Measurements from ENCODE around the gene LENEP. TPM values are rescaled to one million over a fixed set of nuclear protein-coding genes. Genes with fewer than 3 reads are reported as not detected.

LENEP gene, protein sequence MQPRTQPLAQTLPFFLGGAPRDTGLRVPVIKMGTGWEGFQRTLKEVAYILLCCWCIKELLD
- not detected in 5 replicates for total RNA-seq (2022; extraction: Qiagen RNA extraction; ENCODE audit: low read depth)

DNA sequence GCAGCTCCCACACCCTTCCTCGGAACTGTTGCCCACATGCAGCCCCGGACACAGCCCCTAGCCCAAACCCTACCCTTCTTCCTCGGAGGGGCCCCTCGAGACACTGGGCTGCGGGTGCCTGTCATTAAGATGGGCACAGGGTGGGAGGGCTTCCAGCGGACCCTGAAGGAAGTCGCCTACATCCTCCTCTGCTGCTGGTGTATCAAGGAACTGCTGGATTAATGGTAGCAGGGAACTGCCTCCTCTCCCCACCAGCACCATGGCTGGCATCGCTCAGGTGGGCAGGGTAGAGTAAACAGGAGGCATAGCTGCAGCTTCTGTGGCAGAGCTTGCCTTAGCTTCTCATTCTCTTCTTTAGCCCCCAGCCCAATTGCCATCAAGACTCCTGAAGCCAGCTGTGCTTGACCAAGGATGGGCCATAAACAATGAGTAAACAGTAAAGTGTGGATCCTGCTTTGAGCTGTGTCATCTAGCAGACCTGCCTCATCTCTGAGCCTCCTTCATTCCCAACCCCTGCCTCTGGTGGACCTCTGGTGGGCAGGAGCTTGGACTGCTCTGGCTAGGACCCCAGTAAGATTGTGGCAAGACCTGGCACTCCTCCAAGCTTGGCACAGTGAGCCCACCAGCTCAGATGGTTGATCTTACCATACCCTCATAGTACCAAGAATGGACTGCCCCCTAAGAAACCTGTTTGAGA lies at the start of gene LENEP:
LENEP (plus strand) TSS at position 15 of the 697 bp plus-strand sequence; CDS start at position 37, 22 bp downstream.

GRCh38 chr1:154955718-154956543 lies 37.5 kb upstream of the LENEP start, which contains the start of gene PBXIP1:
Gene PBXIP1, minus strand, starts transcription at chr1:154956099. Its CDS starts 2,378 bp downstream, at chr1:154953721.

GRCh38 chr1:154961207-154962155 lies 31.9 kb upstream of the LENEP start, which contains the start of gene PYGO2:
Gene PYGO2, minus strand, starts transcription at chr1:154961782. Its CDS starts 206 bp downstream, at chr1:154961576.

GRCh38 chr1:154970631-154971340 lies 22.6 kb upstream of the LENEP start, which contains the start of gene SHC1:
Gene SHC1, minus strand, starts transcription at chr1:154970747. Its CDS starts 221 bp downstream, at chr1:154970526.

DNA sequence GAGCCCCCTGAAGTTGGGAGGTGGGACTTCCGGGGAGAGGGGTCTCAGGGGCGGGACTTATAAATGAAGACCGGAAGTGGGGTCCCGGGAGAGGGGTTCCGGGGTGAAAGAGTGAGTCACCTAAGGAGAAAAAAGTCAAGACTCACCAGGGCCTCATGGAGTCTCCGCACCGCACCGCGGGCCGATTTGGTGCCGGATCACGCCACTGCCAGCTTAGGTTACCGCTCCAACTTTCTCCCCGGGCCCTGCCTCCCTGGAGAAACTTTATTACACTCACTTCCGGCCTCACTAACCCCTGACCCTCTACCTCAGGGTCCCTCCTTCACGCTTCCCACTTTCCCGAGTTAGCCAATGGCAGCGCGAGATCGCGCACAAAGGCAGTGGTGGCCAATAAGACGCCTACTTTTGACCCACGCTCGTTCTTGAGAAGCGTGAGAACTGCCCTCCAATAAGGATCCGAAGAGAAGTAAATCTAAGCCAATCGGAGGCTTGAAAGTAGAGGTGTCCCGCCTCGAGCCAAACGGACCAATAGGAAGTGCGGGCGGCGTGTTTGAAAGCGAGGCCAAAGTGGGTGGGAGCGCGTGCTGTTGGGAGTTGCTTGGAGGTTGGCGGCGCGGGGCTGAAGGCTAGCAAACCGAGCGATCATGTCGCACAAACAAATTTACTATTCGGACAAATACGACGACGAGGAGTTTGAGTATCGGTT lies 19.1 kb upstream of the LENEP start, which contains the start of gene CKS1B:
CKS1B (plus strand) TSS at position 580 of the 706 bp plus-strand sequence; CDS start at position 645, 65 bp downstream.

DNA sequence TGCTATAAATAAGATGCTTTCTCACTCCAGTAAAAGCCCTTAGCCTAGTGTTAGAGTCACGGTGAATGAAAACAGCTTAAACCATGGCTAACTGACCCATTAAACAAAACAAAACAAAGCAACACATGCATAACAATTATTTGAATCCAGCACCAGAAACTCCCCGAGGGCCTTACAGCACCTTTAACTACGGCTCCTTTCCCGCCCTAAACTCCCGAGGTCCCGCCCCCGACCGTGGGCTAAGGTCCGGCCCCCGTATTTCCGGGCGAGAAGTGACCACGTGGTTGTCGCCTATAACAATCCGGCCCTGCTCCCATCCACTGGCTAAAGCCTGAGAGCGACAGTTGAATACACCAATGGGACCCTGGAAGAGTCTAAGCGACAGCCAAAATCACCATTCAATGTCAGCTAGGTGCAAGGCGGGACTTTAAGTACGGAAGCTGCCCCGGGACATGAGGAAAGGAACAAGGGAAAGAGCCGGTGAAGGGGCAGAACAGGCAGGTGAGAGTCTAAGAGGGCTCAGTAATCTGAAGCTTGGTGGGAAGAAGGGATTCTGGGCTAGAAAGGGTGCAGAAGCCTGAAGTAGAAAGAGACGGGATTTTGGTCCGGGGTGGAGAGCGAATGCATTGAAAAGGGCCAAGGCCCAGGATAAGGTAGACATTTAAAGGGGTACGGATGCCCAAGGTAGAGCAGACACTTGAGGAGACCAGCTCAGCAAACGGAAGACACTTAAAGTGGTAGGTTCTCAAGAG lies 10.3 kb upstream of the LENEP start, which contains the start of gene FLAD1:
FLAD1 (plus strand) TSS at position 448 of the 752 bp plus-strand sequence. CDS start 351 bp downstream, outside the sequence.

GRCh38 chr1:155002464-155003226 lies 9.3 kb downstream of the LENEP start, which contains the start of gene ZBTB7B:
Gene ZBTB7B, plus strand, starts transcription at chr1:155002802. Its CDS starts 11,859 bp downstream, at chr1:155014661.

DNA sequence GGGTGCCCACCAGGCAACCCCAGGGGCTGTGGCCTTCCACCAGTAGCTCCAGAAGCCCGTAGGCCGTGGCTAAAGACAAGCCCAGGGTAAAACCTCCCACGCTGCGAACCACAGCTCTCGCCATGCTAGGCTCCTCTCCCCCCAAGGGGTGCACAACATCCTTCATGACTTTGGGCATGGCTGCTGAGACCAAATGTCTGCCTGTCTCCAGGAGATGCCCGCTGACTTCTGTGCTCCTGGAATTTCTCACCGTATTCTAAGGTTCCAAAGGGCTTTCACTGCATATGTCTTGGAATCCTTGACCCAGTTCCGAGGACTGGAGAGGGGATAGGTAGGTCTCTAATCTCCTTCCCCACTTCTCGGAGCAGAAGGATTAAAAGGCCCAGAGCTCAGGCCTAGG lies 40.1 kb downstream of the LENEP start, which contains the start of the genes DCST1 and DCST2:
DCST1 (plus strand) TSS at position 301 of the 400 bp plus-strand sequence. CDS start 213 bp downstream, outside the sequence.
DCST2 (minus strand) TSS at position 258 of the 400 bp plus-strand sequence; CDS start at position 178, 80 bp downstream.

Other genes starting within 250 kb of the LENEP start
- gene KCNN3, start 123.3 kb upstream of the LENEP start, total RNA-seq (2022; extraction: Qiagen RNA extraction; ENCODE audit: low read depth), result 0.05 to 0.07 TPM (median 0.05 TPM) in 3 of 5 replicates, not detected in the others
- gene PMVK, start 56.9 kb upstream of the LENEP start, total RNA-seq (2022; extraction: Qiagen RNA extraction; ENCODE audit: low read depth), result 38.2 to 44.2 TPM (median 41.9 TPM) in 5 replicates
- 12.4 to 16.4 TPM (median 15.2 TPM) in 5 replicates for gene PBXIP1, start 37.5 kb upstream of the LENEP start, total RNA-seq (2022; extraction: Qiagen RNA extraction; ENCODE audit: low read depth)
- gene PYGO2, start 31.8 kb upstream of the LENEP start, total RNA-seq (2022; extraction: Qiagen RNA extraction; ENCODE audit: low read depth), result 19.2 to 24.9 TPM (median 22.4 TPM) in 5 replicates
- 128 to 148 TPM (median 144 TPM) in 5 replicates for gene SHC1, start 22.8 kb upstream of the LENEP start, total RNA-seq (2022; extraction: Qiagen RNA extraction; ENCODE audit: low read depth)
- gene CKS1B, start 18.9 kb upstream of the LENEP start, total RNA-seq (2022; extraction: Qiagen RNA extraction; ENCODE audit: low read depth), result 314 to 378 TPM (median 356 TPM) in 5 replicates
- gene FLAD1, start 10.2 kb upstream of the LENEP start, total RNA-seq (2022; extraction: Qiagen RNA extraction; ENCODE audit: low read depth), result 38.6 to 46.1 TPM (median 42.8 TPM) in 5 replicates
- gene ZBTB7B, start 9.2 kb downstream of the LENEP start, total RNA-seq (2022; extraction: Qiagen RNA extraction; ENCODE audit: low read depth), result 16.3 to 24.6 TPM (median 22.0 TPM) in 5 replicates
- 0.32 to 0.79 TPM (median 0.43 TPM) in 4 of 5 replicates, not detected in the other for gene DCST2, start 40.2 kb downstream of the LENEP start, total RNA-seq (2022; extraction: Qiagen RNA extraction; ENCODE audit: low read depth)
- gene DCST1, start 40.2 kb downstream of the LENEP start, total RNA-seq (2022; extraction: Qiagen RNA extraction; ENCODE audit: low read depth), result 0.02 TPM in 1 of 5 replicates, not detected in the others
- 53.3 to 78.1 TPM (median 69.5 TPM) in 5 replicates for gene ADAM15, start 57.7 kb downstream of the LENEP start, total RNA-seq (2022; extraction: Qiagen RNA extraction; ENCODE audit: low read depth)
- gene EFNA4, start 70.2 kb downstream of the LENEP start, total RNA-seq (2022; extraction: Qiagen RNA extraction; ENCODE audit: low read depth), result 7.0 to 10.0 TPM (median 8.4 TPM) in 5 replicates
- gene EFNA3, start 85.3 kb downstream of the LENEP start, total RNA-seq (2022; extraction: Qiagen RNA extraction; ENCODE audit: low read depth), result 2.3 to 5.0 TPM (median 4.7 TPM) in 5 replicates
- gene EFNA1, start 134.3 kb downstream of the LENEP start, total RNA-seq (2022; extraction: Qiagen RNA extraction; ENCODE audit: low read depth), result 35.9 to 42.4 TPM (median 36.7 TPM) in 5 replicates
- 32.2 to 36.2 TPM (median 34.4 TPM) in 5 replicates for gene SLC50A1, start 142.3 kb downstream of the LENEP start, total RNA-seq (2022; extraction: Qiagen RNA extraction; ENCODE audit: low read depth)
- 63.4 to 108 TPM (median 93.8 TPM) in 5 replicates for gene DPM3, start 146.9 kb downstream of the LENEP start, total RNA-seq (2022; extraction: Qiagen RNA extraction; ENCODE audit: low read depth)
- 200 to 262 TPM (median 243 TPM) in 5 replicates for gene KRTCAP2, start 179.7 kb downstream of the LENEP start, total RNA-seq (2022; extraction: Qiagen RNA extraction; ENCODE audit: low read depth)
- 1.2 to 1.6 TPM (median 1.5 TPM) in 5 replicates for gene TRIM46, start 180.3 kb downstream of the LENEP start, total RNA-seq (2022; extraction: Qiagen RNA extraction; ENCODE audit: low read depth)
- gene THBS3, start 214.3 kb downstream of the LENEP start, total RNA-seq (2022; extraction: Qiagen RNA extraction; ENCODE audit: low read depth), result 7.8 to 10.1 TPM (median 9.5 TPM) in 5 replicates
- 66.1 to 77.7 TPM (median 70.8 TPM) in 5 replicates for gene MTX1, start 215.1 kb downstream of the LENEP start, total RNA-seq (2022; extraction: Qiagen RNA extraction; ENCODE audit: low read depth)